CD4-positive, alpha-beta T cell treated with Interleukin-6 at 100 ng/mL for 8 hours (primary cell): Measurements from ENCODE around the gene ANO2.
"Not testable (repeated sequence)": the region's sequence is repeated elsewhere in the genome, so short reads cannot be mapped to it uniquely, and the experiment has no call there.

Experiments used
- DNase-seq: peaks from one replicate; pipeline ENCODE4 v3.0.0-alpha.2; 2020; ENCODE audit warnings: mixed read lengths, low spot score

The ANO2 gene

DNA sequence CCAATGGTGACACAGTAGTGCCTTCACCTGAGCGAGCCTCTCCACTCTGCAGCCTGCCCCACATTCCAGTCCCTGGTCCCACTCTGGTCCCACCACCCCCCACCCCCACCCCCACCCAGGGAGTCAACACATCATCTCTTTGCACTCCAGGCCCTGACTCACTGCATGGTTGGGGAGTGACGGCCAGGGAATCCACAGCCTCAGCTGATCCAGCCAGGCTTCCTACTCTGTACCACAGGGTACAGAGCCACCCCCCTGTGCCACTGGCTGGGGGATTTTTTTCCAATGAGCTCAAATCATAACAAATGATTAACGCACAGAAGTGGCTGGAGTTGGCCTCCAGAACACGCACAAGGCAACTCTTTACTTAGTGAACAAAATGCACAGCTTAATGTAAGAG is 279.4 kb downstream of the ANO2 start:
- no peak for DNase-seq

DNA sequence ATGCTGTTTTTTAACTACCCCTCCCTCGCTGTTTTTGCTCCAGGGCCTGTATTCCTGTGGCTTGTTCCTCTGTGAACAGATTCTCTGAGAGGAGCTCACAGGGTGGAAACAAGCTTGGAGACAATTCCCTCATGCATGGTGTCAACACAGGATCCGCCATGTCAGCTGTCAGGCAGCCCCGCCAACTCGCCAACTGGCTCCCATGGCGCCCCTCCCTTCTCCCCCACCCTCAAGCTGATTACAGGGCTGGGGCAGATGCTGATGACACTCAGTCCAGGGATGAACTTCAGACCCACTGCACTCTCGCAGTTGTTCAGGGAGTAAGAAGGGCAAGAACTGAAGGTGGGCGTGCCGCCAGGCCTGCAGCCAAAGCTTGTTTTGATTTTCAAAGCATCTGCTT is 283.2 kb downstream of the ANO2 start:
- DNase-seq = no peak

DNA sequence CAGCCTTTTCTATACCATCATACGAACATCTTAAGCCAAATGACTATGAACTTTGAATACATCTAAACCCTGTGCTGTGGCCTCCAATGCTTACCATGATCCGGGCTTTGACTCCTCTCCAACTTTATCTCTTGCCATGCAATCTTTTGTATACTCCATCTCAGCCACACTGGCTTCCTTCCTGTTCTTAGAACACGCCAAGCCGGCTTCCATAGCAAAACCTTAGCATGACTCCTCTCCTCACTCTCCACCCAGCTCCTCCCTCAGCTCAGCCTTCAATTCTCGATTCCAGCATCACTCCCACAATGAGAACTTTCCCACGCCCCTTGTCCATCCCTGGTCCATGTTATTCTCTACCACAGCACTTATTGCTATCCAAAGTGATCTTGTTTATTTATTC is 284.8 kb downstream of the ANO2 start:
- DNase-seq = no peak

DNA sequence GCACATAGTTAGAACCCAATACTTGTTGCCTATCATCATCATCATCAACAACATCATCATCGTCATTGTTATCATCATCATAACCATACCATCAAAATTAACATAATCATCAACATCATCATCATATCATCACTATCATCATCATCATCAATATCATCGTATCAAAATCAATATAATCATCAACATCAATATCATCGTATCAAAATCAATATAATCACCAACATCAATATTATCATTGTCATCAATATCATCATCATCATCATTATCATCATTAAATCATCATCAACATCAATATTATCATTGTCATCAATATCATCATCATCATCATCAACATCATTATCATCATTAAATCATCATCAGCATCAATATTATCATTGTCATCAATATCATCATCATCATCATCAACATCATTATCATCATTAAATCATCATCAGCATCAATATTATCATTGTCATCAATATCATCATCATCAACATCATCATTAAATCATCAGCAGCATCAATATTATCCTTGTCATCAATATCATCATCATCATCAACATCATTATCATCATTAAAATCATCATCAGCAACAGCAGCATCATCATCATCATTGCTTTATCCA is 286.6 kb downstream of the ANO2 start:
- not testable (repeated sequence) for DNase-seq

GRCh38 chr12:5656836-5657235 is 288.2 kb downstream of the ANO2 start:
- no peak for DNase-seq

DNA sequence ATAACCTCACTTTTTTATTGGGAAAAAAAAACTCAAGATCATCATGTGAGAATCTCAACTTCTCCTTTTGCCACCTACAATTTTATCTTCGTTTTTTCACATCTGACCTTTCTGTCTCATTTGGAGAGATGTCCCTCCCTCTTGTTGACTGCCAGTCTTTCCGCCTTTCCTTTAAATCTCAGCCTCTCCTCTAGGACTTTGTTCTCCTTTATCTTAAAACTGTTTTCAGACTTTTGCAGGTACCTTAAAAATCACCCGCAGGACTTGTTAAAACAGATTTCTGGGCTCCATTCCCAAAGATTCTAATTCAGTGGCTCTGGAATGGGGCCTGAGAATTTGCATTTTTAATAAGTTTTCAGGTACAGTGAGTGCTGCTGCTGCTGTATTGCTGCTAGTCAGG is 289.9 kb downstream of the ANO2 start:
- DNase-seq = no peak

DNA sequence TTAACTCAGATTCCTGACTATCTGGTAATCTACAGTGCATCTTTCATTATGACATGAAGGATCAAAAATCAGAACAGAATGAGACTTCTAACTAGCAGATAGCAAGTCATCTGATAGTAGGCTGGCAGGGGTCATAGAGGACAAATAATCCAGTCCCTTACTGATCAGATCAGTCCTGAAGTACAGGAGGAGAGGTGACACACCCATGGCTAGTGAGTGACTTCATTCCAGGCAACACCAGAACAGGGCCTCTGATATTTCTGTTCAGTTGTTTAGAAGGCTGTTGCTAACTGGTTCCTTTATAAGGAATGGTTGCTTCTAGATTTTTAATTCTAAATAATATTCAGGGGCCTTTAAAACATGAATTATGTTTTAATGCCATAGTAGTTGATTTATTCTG is 291.0 kb downstream of the ANO2 start:
- no peak for DNase-seq

- DNase-seq = no peak
These were observed 294.1 kb downstream of the ANO2 start for GRCh38 chr12:5650829-5651461.

DNA sequence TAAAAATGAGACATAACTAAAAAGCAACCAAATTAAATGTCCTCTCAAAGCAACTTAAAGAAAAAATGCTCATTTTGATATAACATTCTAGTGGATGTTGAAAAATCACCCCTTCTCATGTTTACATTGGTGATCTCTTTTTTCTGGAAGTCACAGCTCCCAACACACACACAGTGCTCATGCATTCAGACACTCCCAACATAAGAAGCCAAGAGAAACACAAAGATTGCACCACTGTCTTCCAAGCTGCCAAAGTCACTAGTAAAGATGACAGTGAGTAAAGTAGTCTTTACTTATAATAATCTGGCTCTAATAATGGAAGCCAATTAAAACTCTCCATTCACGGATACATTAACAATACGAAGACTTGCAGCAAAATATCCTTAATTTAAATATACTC is 294.8 kb downstream of the ANO2 start:
- DNase-seq = no peak

DNA sequence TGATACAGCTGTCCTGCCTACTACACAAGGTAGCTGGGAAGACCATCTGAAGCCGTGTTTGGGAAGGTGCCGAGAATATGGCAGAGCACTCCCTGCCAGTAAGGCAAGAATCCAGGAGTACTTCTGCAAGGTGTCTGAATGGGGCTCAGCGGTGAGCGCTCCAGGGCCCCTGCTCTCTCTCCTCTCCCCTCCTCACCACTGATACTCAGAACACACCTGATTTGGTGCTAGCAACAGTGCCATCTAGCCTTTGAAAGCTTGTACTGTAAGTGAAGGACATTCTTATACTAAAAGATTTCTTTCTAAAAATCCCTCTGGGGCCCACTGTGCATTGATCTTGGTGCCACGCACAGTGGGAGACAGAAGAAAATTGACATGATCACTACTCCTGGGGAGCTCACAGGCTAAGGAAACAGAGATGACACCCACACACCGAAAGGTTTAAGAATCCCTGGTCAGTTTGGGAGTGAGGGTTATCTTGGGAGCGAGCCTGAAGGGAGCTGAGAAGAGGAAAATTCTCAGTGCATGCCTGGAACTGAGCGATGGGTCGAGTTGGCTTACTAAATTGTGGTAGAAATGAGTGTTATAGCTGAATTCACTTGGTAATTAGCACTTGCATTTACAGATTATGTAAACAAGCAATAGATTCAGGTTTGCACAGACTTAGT is 296.2 kb downstream of the ANO2 start:
- DNase-seq = no peak

GRCh38 chr12:5643266-5643665 is 301.8 kb downstream of the ANO2 start:
- no peak for DNase-seq

DNA sequence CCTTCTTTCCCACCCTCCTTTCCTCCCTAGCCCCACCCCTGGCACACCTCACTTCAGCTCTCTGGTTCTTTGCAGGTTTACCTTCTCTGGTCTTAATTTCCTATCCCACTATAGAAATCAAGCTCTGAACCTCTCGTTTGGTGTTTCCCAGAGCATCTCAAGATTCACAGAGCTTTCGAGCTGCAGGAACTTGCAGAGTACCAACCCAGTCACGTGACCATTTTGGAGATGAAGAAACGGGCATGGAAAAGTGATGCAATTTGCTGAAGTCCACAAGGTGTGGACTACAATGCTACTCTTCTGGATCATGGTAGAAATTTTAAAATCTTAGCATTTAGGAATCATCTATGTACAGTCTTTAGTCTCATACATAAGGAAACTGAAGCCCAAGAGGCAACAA is 307.4 kb downstream of the ANO2 start:
- DNase-seq = no peak

GRCh38 chr12:5636907-5637306 is 308.2 kb downstream of the ANO2 start:
- DNase-seq = no peak

GRCh38 chr12:5633106-5633505 is 312.0 kb downstream of the ANO2 start:
- DNase-seq = no peak

DNA sequence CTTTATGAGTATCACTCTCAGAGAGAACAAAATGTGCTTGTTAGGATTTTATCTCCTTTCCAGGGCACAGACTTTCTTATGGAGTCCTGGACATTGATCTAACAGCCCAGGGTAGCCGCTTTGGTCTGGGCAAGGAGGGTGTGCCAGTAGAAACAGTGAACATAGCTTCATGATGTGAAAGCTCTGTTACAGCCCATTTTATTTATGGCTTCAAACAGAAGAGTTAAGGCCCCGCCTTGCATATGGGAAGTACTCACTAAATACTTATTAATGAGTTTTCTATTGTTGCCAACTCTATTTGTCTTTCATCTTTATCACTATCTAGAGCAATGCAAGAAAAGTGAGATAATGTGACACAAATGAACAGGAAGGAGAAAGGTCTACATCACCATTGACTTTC is 312.6 kb downstream of the ANO2 start:
- DNase-seq = no peak

GRCh38 chr12:5631497-5631896 is 313.6 kb downstream of the ANO2 start:
- DNase-seq = no peak

DNA sequence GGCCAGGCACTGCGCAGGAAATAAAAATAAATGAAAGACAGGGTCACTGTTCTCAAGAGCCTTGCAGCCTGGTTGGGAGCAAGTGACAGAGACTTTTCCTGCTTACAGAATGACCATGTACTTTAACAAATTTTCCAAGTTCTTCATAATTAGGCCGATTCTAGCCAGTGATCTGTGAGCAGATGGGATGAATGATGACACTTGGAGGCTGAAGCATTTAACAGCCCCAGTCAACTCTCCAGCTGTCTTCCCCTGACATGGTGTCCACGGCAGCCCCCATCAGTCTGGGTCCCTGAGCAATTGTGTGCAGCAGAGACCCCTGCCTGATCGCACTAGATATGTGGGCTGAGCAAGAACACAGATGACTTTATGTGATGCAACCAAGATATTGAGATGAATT is 314.3 kb downstream of the ANO2 start:
- DNase-seq = no peak

DNA sequence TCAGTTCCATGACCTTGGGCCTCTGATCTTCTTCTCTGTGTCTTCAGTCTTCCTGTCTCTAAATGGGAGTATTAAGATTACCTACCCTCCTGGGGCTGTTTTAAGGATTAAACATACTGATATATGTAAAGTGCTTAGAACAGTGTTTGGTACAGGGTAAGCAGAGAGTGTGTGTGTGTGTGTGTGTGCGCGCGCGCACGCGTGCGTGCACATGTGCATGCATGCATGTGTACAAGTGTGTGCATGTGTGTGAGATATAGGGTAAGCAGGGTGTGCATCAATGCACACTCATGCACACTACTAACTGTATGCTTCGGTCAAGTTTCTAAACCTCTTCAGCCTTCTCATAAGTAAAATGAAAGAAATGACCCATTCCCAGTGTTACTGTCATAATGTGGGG is 316.6 kb downstream of the ANO2 start:
- no peak for DNase-seq

DNA sequence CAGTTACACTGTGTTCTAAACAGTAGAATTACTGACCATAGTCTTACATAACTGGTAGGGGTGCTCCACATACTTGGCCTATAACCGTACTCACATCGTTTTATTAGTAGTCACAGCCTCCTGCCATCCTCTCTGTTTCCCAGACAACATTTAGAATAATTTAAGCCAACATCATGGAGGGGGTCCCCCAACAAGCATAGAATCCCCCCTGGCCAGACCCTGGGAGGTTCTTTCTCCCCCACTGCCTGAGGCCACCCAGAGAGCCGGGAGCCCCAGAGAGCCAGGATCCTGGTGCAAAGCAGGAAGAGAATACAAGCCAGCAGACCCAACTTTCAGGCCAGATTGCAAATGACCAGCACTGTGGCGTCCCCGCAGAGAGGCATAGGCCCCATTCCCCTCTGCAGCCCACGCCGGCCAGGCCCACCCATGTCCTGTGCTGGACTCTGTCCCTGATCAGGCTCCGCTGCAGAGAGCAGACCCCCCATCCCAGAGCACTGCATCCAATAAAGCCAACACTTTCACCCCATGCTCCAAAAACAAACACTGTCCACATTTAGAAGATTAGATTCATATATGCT is 317.9 kb downstream of the ANO2 start:
- no peak for DNase-seq

DNA sequence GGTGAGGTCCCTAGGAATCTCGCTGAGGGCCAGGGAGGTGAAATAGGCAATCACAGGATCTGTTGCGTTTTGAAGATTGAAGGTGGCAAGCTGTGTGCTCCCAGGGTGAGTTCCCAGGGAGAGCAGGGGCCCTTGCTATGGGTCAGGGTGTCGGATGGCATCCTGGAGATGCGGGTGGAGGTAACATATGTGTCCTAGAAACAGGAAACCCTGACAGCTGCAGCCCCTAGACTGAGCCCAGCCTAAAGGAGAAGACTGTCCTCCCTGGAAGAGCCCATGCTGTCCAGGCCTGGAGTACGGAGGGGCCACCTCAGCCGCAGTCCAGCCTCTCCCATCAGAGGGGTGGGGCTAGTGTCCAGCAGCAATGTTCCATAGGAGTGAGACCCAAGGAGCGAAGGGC is 318.9 kb downstream of the ANO2 start:
- no peak for DNase-seq

DNA sequence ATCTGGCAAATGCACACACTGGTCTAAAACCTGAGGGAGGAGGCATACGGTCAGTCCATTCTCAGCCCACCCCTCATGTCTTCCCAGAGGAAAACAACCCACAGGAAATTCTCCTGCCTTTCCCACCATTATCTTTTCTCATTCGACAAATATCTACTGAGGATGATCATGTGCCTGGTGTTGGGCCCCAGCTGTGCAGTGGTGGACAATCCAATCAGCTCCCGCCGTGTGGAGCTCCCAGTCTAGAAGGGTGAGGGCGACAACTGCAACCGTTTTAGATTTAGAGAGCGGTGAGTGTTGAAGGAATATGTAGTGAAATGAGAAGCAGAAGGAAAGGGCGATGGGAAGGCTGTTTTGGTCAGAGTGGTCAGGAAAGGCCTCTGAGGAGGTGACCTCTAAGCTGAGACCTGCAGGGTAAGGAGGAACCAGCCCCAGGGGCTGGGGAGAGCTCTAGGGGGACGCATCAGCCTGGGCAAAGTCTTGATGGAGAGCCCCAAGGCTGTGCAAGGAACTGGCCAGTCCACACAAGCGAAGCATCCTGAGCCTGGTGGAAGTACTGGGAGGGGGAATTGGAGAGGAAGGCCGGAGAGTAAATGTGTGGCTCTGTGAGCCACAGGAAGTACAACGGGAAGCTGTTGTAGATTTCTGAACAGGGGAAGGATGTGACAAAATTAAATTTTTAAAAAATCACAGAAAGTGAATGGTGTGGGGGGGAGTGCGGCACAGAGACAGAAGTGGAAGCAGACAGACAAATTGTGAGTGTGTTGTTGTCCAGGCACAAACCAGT is 320.4 kb downstream of the ANO2 start:
- no peak for DNase-seq

DNA sequence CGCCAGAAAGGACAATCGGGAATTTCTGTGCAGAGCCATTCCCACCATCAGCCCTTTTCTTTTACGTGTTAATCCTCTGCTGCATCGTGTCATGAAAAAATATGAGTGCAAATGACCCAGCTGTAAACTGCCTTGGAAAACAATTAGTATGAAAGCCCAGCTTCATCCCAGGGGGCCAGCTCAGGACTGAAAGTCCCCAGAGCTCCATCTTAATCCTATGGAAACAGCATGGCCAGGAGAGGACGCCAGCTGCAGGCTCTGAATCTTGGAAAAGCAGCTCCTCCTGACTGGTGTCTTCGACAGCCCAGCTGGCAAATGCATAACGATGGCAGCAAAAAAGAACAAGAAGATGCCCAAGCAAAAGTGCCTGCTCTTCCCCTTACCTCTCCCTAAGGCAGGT is 321.6 kb downstream of the ANO2 start:
- no peak for DNase-seq

- no peak for DNase-seq
These were observed 322.8 kb downstream of the ANO2 start for GRCh38 chr12:5622280-5622679.
